Glomerular visceral epithelial cell (primary cell): Measurements from ENCODE around the gene AACS.
"Not testable (repeated sequence)": the region's sequence is repeated elsewhere in the genome, so short reads cannot be mapped to it uniquely, and the experiment has no call there.

Source experiments
- DNase-seq: peaks from one replicate; pipeline ENCODE4 v3.0.0-alpha.2; 2016; ENCODE audit errors: extremely low spot score

Gene AACS

GRCh38 chr12:125057708-125058107 lies 7.5 kb upstream of the AACS start:
- no peak for DNase-seq

GRCh38 chr12:125061229-125061628 lies 4.0 kb upstream of the AACS start:
- DNase-seq, result no peak

DNA sequence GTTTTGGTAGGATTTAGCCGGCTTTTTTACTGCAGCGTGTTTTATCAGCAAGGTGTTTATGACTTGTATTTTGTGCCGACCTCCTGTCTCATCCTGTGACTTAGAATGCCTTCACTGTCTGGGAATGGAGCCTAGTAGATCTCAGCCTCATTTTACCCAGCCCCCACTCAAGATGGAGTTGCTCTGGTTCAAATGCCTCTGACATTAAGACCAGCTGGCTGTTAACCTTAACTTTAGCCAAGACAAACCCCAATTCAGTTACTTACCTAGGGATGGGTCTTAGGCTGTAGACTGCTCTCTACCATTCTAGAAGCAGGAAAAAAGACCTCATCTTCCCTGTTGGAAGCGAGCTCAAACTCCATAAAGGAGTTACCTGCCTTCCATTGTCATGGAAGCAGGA lies 1.7 kb upstream of the AACS start:
- DNase-seq, result not testable (repeated sequence)

GRCh38 chr12:125064492-125064891 lies 743 bp upstream of the AACS start:
- no peak for DNase-seq

DNA sequence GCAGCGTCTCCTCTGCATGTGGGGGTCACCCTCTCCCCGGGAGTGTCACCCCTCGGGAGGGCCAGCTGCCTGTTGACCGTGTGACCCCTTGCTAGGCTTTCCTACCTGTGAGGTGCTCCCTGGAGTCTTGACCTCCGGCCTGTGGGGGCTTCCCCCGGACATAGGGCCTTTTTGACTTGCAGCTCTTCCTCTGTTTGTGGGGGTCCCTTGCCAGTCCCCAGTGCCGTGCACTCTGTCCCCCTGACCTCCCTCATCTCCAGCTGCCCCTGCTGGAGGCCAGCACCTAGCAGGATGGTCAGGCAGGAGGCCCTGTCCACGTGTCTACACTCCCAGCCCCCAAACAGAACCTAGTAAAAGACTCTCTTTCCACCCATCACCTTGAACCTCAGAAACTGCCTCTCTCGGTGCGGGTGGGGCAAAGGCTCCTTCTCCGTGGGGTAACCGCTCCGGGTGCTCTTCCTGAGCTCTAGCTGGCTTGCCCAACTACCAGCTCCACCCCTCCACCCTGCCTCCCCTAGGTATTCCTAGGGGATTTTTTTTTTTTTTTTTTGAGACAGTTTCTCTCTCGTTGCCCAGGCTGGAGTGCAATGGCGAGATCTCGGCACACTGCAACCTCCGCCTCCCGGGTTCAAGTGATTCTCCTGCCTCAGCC lies 810 bp downstream of the AACS start:
- no peak for DNase-seq

DNA sequence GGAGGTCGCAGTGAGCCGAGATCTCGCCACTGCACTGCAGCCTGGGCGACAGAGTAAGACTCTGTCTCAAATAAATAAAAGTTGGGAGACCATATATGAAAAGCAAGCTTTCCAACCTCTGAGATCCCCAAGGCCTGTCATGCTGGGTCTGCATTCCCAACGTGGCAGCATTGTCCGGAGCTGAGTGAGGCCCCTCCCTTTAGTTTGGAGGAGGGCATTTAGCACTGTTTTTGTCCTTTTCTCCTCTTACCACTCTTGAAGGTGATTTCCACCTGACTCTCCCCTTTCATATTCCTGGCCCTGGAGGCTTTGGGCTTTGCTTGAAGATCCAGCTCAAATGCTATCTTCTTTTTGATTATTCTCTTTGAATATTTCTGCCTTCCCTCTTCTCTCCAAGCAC lies 3.2 kb downstream of the AACS start:
- DNase-seq, result no peak

- no peak for DNase-seq
These were observed 4.4 kb downstream of the AACS start for GRCh38 chr12:125069616-125070015.

- no peak for DNase-seq
These were observed 4.9 kb downstream of the AACS start for GRCh38 chr12:125070112-125070511.

GRCh38 chr12:125070661-125071390 lies 5.6 kb downstream of the AACS start:
- DNase-seq, result no peak

- no peak for DNase-seq
These were observed 6.2 kb downstream of the AACS start for GRCh38 chr12:125071456-125071855.

DNA sequence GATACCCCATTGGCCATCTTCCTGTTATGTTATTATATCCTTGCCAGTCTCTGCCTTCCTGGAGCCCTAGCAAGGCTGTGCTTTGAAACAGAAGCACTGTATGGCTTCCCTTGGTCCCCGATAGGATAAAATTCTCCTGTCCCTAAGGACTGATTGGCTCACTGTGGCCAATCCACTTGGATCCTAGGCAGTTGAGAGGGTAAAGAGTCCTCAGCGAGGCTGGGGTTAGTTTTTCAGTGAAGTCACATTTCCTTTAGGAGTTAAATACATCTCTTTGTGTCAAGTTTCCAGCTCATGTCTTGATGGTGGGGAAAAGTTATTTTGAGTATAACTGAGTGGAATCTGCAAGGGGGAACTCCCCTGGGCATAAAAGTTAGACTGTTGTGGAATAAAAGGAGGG lies 7.3 kb downstream of the AACS start:
- DNase-seq, result no peak

DNA sequence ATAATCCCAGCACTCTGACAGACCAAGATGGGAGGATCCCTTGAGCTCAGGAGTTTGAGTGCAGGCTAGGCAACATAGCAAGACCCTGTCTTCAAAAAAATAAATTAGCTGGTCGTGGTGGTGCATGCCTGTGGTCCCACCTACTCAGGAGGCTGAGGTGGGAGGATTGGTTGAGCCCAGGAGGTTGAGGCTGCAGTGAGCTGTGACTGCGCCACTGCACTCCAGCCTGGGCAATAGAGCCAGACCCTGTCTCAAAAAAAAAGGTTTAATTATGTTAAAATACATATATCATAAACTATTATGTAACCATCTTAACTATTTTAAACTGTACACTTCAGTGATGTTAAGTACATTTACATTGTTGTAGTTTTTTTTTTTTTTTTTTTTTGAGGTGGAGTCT lies 9.1 kb downstream of the AACS start:
- DNase-seq, result not testable (repeated sequence)

DNA sequence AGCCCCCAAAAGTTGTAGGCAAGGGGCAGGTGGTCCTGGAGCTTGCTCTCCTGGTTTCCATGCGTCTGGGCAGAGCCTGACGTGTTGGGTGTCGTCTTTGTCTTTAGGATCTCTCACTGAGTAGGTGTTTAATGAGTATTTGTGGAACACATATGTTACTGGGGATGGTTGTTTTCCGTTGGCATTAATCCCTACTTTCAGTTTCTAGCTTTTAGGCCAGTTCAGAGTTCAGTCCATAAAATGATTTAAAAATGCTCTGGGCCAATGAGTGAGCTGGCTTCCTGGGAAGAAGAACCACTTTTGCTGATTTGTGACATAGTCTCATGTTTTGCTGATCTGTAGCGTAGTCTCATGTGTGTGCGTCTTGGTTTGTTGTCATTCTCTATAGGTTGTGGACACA lies 10.9 kb downstream of the AACS start:
- DNase-seq, result no peak

DNA sequence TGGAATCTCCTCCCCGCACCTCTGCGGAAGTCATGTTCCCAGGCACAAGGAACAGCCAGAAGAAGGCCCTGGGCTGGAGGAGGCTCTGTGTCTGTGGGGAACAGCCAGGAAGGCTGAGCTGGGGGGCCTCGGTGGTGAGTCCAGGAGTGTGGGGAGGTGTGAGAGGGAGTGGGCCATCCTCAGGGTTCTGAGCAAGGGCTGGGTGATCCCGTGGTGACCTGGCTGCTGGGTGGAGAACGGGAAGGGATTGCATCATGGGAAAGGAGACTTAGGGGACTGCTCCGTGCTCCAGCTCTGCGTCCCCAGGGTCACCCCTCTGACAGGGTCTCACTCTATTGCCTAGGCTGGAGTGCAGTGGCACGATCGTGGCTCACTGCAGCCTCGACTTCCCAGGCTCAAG lies 13.8 kb downstream of the AACS start:
- no peak for DNase-seq

DNA sequence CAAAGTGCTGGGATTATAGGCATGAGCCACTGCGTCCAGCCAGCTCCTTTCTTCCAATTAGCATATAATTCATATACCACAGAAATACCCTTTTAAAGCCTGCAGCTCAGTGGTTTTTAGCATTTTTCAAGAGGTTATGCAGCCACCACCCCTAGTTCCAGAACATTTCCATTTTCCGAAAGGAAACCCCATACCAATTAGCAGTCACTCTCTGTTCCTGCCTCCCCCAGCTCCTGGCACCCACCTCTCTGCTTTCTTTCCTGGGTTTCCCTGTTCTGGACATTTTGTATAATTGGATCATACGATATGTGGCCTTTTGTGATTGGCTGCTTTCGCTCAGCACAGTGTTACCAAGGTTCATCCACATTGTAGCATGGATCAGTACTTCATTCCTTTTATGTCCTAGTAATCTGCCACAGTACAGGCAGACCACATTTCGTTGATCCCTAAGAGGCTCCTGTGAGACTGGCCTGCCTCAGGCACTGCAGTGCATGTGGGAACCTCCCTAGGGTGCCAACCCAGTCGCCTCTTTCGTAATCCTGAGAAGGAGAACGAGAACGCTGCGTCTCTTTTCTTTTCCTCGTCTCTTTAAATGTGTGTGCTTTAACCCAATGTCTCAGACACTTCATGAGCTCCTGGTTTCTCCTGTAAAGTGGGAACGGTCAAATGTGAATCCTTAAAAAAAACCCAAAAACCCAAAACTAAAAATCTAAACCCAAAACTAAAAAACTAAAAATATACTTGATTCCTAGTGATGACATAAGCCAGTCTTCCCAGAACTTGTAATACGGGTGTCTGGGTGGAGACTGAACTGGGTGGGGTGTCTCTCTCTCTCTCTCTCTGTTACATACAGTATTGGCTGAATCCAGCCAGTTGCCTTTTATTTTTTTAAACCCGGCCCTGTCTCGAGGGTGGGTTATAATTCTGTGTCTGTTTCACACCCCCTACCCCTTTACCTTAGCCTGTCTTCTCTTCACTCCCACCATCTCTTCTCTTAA lies 14.7 kb downstream of the AACS start:
- no peak for DNase-seq

DNA sequence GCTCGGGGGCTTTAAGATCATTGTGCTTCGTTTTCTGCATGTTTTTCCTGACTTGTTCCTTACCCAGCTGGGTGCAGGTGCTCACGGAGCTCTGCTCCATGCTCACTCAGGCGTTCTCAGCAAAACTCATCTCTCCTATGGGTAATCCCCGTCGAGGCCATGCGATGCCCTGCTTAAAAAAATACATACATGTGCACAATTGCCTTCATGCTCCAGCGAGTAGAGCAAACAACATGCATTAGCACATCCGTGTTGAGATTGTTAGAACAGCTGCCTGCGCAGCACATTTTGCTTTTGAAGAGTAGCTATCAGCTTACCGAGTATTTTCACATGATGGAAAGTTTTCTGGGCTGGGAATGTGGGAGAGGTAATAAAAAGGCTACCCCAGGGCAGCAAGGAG lies 16.2 kb downstream of the AACS start:
- no peak for DNase-seq

- no peak for DNase-seq
These were observed 17.8 kb downstream of the AACS start for GRCh38 chr12:125083072-125083471.

DNA sequence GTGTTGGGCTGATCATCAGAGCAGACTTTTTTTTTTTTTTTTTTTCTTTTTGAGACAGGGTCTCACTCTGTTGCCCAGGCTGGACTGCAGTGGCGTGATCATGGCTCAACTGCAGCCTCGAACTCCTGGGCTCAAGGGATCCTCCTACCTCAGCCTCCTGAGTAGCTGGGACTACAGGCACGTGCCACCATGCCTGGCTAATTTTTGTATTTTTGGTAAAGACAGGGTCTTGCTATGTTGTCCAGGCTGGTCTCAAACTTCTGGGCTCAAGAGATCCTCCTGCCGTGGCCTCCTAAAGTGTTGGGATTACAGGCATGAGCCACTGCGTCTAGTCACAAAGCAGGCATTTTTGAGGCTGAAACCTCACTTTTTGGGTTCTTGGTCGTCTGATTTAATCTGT lies 23.0 kb downstream of the AACS start:
- not testable (repeated sequence) for DNase-seq

GRCh38 chr12:125089083-125089482 lies 23.8 kb downstream of the AACS start:
- no peak for DNase-seq

DNA sequence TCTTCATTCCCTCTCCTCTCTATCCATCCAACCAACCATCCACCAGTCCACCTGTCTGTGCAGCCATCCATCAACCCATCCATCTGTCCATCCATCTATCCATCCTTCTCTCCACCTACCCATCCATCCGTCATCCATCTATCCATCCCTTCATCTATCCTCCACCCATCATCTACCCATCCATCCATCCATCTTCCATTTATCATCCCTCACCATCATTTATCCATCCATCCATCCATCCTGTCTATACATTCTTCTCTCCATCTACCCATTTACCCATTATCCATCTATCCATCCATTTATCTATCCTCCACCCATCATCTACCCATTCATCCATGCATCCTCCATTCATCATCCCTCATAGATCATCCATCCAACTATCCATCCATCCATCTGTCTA lies 24.4 kb downstream of the AACS start:
- DNase-seq, result no peak

DNA sequence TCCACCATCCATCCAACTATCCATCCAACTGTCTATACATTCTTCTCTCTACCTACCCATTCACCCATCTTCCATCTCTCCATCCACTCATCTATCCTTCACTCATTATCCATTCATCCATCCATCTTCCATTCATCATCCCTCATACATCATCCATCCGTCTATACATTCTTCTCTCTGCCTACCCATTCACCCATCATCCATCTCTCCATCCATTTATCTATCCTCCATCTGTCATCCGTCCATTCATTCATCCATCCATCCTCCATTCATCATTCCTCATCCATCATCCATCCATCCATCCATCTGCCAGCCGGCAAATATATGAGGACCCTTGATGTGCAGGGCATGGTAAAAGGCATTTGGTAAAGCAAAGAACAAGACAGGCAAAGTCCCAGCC lies 25.2 kb downstream of the AACS start:
- DNase-seq, result no peak

DNA sequence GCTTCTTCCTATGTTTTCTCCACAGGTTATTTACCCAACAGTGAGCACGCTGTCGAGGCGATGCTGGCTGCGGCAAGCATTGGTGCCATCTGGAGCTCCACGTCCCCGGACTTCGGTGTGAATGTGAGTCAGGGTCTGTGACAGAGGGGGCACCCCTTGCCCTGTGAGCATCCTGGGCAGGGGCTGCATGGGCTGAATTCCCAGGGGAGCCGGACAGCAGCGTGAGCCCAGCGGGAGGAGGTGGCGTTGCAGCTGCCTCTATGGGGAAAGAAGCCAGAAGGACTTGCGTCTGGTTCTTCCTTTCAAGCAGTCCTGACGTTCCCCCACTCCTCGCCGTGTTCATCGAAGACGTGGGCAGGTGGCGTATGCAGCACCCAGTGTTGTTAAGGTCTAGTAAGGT lies 26.2 kb downstream of the AACS start:
- DNase-seq, result no peak
